Activated CD4-positive, CD25-positive, alpha-beta regulatory T cell (primary cell): ENCODE results near the gene CDR2.
"Not testable (repeated sequence)": the region's sequence is repeated elsewhere in the genome, so short reads cannot be mapped to it uniquely, and the experiment has no call there.

Experiments
- DNase-seq, 4 experiments: peaks; one replicate each; lab custom pipeline; 2025; lab: John Stamatoyannopoulos, UW

The CDR2 gene

GRCh38 chr16:22352723-22353122 is 21.7 kb downstream of the CDR2 start:
- DNase-seq = no peak

GRCh38 chr16:22352140-22352539 is 22.3 kb downstream of the CDR2 start:
- no peak for DNase-seq

- not testable (repeated sequence) for DNase-seq
Measured at GRCh38 chr16:22351017-22351416, 23.4 kb downstream of the CDR2 start.

GRCh38 chr16:22348291-22348690 is 26.1 kb downstream of the CDR2 start:
- no peak for DNase-seq

GRCh38 chr16:22347100-22347820 is 27.2 kb downstream of the CDR2 start:
- DNase-seq = no peak

- no peak for DNase-seq
Measured at GRCh38 chr16:22346483-22346882, 27.9 kb downstream of the CDR2 start.

- DNase-seq = no peak
Measured at GRCh38 chr16:22342082-22342481, 32.3 kb downstream of the CDR2 start.

- DNase-seq = no peak
Measured at GRCh38 chr16:22340945-22341344, 33.5 kb downstream of the CDR2 start.

GRCh38 chr16:22337849-22338635 is 36.4 kb downstream of the CDR2 start:
- DNase-seq = no peak

GRCh38 chr16:22337045-22337444 is 37.4 kb downstream of the CDR2 start:
- no peak for DNase-seq

- DNase-seq = no peak
Measured at GRCh38 chr16:22336581-22336980, 37.8 kb downstream of the CDR2 start.

- no peak for DNase-seq
Measured at GRCh38 chr16:22335668-22336246, 38.7 kb downstream of the CDR2 start.

GRCh38 chr16:22333457-22333994 is 40.9 kb downstream of the CDR2 start:
- no peak for DNase-seq

- DNase-seq = no peak
Measured at GRCh38 chr16:22330326-22330725, 44.1 kb downstream of the CDR2 start.

GRCh38 chr16:22329199-22329695 is 45.2 kb downstream of the CDR2 start:
- DNase-seq = no peak

GRCh38 chr16:22328081-22328725 is 46.2 kb downstream of the CDR2 start:
- no peak for DNase-seq

GRCh38 chr16:22327446-22327775 is 47.0 kb downstream of the CDR2 start:
- DNase-seq = no peak

- DNase-seq = no peak
Measured at GRCh38 chr16:22326771-22327445, 47.5 kb downstream of the CDR2 start.

- no peak for DNase-seq
Measured at GRCh38 chr16:22326369-22326652, 48.1 kb downstream of the CDR2 start.

- no peak for DNase-seq
Measured at GRCh38 chr16:22325598-22326368, 48.6 kb downstream of the CDR2 start.
